GM12801 (cell line): ENCODE measurements around the gene RAB40B.

Experiments
- TF ChIP-seq, protein P1 (sequence below): IDR thresholded peaks from one replicate; pipeline ENCODE4 v1.5.1; 2011; ENCODE audit warnings: control low read depth; ENCODE audit not compliant: insufficient read length; ENCODE audit errors: extremely low read depth

Gene RAB40B

DNA sequence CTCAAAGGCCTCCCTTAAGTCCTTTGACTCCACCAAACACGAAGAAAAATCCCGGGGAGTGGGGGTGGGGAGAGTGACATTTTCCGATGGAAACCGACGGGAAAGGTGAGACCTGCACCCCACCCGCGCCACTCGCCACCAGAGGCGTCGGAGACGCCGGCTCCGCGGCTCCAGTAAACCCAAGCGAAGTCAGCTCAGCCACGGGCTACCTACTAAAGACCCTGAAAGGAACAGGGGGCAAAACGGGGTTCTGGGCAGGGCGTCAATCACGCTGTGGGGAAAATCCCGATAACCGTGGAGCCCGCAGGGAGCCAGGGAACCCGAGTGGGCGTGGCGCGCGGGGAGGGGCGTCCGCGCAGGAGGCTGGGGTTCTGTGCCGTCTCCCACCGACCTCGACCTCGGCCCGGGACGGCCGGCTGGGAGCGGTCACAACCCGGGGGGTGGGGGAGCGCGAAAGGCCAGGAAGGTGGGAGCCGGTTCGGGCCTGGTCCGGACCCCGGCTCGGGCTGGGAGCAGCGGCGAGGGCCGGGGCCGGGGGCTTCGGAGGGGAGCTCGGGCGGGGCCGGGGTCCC lies 50.8 kb downstream of the RAB40B start:
- TF ChIP-seq, protein P1, sequence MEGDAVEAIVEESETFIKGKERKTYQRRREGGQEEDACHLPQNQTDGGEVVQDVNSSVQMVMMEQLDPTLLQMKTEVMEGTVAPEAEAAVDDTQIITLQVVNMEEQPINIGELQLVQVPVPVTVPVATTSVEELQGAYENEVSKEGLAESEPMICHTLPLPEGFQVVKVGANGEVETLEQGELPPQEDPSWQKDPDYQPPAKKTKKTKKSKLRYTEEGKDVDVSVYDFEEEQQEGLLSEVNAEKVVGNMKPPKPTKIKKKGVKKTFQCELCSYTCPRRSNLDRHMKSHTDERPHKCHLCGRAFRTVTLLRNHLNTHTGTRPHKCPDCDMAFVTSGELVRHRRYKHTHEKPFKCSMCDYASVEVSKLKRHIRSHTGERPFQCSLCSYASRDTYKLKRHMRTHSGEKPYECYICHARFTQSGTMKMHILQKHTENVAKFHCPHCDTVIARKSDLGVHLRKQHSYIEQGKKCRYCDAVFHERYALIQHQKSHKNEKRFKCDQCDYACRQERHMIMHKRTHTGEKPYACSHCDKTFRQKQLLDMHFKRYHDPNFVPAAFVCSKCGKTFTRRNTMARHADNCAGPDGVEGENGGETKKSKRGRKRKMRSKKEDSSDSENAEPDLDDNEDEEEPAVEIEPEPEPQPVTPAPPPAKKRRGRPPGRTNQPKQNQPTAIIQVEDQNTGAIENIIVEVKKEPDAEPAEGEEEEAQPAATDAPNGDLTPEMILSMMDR: no peak

DNA sequence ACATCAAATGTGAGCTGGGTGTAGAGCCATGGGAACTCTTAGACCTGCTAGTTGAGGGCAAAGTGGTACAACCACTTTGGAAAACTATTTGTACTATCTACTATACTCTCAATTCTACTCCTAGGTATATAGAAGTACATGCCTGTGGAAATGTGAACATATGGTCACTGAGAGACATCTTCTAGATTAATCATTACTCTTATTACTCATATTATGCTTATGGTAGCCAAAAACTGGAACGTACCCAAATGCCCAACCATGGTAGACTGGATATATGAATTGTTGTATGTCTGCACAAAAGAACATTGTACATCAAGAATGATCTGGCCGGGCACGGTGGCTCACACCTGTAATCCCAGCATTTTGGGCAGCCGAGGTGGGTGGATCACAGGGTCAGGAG lies 53.0 kb downstream of the RAB40B start:
- TF ChIP-seq, protein P1: no peak

DNA sequence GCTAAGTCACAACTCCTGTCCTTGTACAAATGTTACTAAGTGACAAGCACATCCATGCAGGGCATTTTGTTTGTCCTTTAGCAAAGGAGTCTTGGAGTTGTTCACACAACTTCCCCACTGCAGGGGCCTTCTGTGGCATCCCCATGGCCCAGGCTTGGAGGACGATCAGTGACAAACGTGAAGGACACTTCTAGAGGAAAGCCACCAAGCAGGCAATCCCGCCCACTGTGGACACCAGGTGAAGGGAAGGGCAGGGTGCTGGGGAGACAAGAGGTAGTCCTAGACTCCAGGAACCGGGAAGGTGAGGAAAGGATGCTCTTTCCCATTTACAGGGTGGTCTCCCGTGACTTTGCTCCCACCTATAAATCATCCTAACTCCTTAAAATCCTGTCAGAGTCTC lies 54.4 kb downstream of the RAB40B start:
- TF ChIP-seq, protein P1: no peak

DNA sequence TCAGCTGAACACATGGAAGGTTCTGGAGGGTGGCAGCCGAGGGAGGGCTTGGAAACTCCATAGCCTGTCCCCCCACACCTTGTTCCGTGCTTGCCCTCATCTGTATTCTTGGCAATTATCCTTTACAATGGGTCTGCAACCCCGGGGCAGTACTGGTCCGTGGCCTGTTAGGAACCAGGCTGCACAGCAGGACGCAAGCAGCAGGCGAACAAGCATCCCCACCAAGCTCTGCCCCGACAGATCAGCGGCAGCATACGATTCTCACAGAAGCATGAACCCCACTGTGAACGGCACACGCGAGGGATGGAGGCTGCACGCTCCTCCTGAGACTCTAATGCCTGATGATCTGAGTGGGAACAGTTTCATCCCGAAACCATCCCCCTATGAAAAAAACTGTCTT lies 56.5 kb downstream of the RAB40B start:
- TF ChIP-seq, protein P1: no peak

DNA sequence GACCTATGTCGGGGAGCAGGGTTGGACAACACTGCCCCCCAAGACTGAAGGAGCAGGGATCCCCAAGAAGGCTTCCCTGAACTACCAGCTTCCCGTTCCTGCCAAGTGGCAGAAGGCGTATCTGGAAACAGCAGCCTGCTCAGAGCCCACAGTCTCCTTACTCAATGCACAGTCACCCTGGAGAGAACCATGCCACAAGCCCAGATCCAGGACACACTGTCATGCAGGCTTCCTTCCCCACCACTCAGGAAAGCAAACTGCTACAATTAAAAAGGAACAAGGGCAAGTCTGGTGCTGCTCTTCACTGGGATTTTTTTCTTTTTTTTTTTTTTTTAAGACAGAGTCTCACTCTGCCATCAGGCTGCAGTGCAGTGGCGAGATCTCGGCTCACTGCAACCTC lies 58.5 kb downstream of the RAB40B start:
- TF ChIP-seq, protein P1: no peak

DNA sequence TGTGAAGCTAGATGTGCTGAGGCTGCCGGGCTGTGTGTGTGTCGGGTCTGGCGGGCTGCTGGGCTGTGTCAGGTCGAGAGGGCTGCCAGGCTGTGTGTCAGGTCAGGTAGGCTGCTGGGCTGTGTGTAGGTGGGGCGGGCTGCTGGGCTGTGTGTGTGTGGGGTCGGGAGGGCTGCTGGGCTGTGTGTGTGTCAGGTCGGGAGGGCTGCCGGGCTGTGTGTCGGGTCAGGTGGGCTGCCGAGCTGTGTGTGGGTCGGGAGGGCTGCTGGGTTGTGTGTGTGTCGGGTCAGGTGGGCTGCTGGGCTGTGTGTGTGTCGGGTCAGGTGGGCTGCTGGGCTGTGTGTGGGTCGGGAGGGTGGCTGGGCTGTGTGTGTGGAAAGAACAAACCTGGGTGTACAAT lies 58.9 kb downstream of the RAB40B start:
- TF ChIP-seq, protein P1: no peak

DNA sequence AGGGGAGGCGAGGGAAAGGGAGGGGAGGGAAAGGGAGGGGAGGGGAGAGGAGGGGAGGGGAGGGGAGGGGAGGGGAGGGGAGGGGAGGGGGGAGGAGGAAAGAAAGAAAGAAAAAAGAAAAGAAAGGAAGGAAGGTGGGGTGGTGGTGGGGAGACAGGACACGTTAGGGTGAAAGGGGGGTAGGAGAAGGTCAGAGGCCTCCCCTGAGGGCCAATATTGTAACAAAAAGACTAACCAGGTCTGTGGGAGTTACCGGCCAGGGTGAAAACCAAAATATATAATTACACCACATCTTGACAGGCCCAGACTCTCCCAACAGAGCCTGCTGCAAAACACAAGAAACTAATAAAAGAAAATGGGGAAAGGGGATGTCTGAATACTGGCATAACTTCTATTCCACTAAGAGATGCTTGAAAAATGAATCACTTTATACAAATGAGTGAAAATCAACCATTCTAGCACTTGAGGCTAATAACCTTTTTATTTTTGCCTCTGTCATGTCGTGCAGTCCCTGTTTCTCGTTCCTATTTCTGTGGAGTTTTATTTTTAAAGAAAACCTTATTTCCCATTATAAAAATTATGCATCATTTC lies 60.2 kb downstream of the RAB40B start:
- TF ChIP-seq, protein P1: no peak
